Cardiac muscle cell (in vitro differentiated cells and primary cell): Measurements from ENCODE around the gene ZNF566. TPM values are rescaled to one million over a fixed set of nuclear protein-coding genes. Genes with fewer than 3 reads are reported as not detected.

Experiments used
- DNase-seq, 2 donors: peaks; one replicate each; pipeline versions ENCODE4 v3.0.0 to v3.0.0-alpha.2; 2010 to 2017; ENCODE audit warnings: low read depth in 1 of 2, low spot score in 1 of 2
- H3K27ac ChIP-seq: fragments of 200-600 bp; sonication (generic); 2 replicates; pipeline ENCODE4 v1.5.1; 2016
- H3K27me3 ChIP-seq: fragments of 200-600 bp; sonication (generic); 2 replicates; pipeline ENCODE4 v1.6.0; 2016; ENCODE audit warnings: control low read depth
- H3K36me3 ChIP-seq: fragments of 200-600 bp; sonication (generic); 2 replicates; pipeline ENCODE4 v1.5.1; 2016; ENCODE audit warnings: control low read depth
- H3K4me1 ChIP-seq: fragments of 200-600 bp; sonication (generic); 2 replicates; pipeline ENCODE4 v1.8.1; 2017; ENCODE audit warnings: low read depth, mild to moderate bottlenecking, mixed run types
- H3K4me3 ChIP-seq: fragments of 200-600 bp; sonication (generic); 2 replicates; pipeline ENCODE4 v1.5.1; 2016; ENCODE audit warnings: mild to moderate bottlenecking
- H3K9me3 ChIP-seq: fragments of 200-600 bp; sonication (generic); 2 replicates; pipeline ENCODE4 v1.5.1; 2017; ENCODE audit warnings: low read depth, mild to moderate bottlenecking, control low read depth
- polyA plus RNA-seq: library from polyadenylated mRNA; unstranded; fragments of >200 nt; fragmentation: Nextera tagmentation; extraction: Ambion mirVana; gene quantifications from 2 replicates; pipeline ENCODE4 v1.2.1, GENCODE V29; 2016
- total RNA-seq: library from RNA; depleted of rRNA; stranded (reverse); fragments of >200 nt; gene quantifications from 2 replicates; pipeline ENCODE4 v1.2.3, GENCODE V29; 2016
- TF ChIP-seq, protein P1 (sequence below): IDR thresholded peaks from 2 replicates; pipeline ENCODE4 v1.5.1; 2012; ENCODE audit warnings: low read depth, mild to moderate bottlenecking, low read length

The ZNF566 gene
- total and polyA plus RNA-seq, 2 experiments from 2014 or later = 5.2 to 8.6 TPM

DNA sequence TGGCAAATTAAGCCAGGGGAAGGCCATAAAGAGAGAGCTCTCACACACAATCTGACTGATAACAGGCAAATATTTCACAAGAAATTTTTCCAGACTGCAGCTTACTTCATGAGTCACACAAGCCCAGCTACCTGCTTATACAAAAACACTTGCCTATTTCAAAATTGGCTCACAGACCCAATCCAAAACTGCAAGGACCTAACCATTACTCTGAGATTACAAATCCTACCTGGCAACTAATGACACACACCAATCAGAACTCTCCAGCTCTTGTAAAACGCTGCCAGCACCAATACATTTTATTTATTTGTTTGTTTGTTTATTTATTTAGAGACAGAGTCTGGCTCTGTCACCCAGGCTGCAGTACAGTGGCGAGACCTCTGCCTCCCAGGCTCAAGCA lies 52.8 kb downstream of the ZNF566 start:
- no peaks in the 10 kb centered on the region for H3K36me3 ChIP-seq
- TF ChIP-seq, protein P1, sequence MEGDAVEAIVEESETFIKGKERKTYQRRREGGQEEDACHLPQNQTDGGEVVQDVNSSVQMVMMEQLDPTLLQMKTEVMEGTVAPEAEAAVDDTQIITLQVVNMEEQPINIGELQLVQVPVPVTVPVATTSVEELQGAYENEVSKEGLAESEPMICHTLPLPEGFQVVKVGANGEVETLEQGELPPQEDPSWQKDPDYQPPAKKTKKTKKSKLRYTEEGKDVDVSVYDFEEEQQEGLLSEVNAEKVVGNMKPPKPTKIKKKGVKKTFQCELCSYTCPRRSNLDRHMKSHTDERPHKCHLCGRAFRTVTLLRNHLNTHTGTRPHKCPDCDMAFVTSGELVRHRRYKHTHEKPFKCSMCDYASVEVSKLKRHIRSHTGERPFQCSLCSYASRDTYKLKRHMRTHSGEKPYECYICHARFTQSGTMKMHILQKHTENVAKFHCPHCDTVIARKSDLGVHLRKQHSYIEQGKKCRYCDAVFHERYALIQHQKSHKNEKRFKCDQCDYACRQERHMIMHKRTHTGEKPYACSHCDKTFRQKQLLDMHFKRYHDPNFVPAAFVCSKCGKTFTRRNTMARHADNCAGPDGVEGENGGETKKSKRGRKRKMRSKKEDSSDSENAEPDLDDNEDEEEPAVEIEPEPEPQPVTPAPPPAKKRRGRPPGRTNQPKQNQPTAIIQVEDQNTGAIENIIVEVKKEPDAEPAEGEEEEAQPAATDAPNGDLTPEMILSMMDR = no peak
- no peaks in the 10 kb centered on the region for H3K27me3 ChIP-seq
- no peak overlapping the region for H3K27ac ChIP-seq
- no peaks in the 10 kb centered on the region for H3K4me1 ChIP-seq
- H3K9me3 ChIP-seq = no peaks in the 10 kb centered on the region
- no peak overlapping the region for H3K4me3 ChIP-seq
- DNase-seq = peak; percentile 13

DNA sequence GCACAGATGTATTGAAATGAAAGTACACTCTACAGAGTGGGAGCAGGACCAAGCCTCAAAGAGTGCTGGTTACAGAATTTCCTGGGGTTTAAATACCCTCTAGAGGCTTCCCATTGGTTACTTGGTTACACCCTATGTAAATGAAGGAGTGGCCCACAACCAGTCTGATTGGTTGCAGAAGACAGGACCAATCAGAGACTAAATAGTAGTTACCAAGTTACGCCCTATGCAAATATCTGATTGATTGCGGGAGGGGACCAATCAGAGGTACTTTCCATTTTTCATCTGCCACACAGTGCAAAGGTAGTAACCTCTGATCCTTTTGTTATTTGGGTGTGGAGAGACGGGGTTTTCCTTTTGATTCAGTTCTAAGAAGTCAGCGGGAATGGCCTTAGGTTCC lies 65.4 kb downstream of the ZNF566 start:
- Histone ChIP-seq H3K9me3 (no peaks in the 10 kb centered on the region), H3K27me3 (peaks cover 34% of the 10 kb centered on the region), H3K4me3 (no peak overlapping the region), H3K4me1 (no peaks in the 10 kb centered on the region), H3K36me3 (no peaks in the 10 kb centered on the region), H3K27ac (no peak overlapping the region)
- TF ChIP-seq, protein P1 = no peak
- no peak for DNase-seq

DNA sequence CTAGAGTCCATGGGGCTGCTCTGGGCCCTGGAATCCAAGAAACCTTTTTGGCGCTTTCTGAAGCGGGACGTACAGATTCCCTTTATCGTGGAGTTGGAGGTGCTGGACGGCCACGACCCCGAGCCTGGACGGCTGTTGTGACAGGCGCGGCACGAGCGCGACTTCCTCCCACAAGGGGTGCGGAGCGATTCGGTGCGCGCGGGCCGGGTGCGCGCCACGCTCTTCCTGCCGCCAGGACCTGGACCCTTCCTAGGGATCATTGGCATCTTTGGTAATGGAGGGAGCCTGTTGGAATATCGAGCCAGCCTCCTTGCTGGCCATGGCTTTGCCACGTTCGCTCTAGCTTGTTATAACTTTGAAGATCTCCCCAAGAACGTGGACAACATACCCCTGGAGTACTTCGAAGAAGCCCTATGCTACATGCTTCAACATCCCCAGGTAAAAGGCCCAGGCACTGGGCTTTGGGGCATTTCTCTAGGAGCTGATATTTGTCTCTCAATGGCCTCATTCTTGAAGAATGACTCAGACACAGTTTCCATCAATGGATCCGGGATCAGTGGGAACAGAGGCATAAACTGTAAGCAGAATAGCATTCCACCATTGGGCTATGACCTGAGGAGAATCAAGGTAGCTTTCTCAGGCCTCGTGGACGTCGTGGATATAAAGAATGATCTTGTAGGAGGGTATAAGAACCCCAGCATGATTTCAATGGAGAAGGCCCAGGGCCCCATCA lies 67.4 kb downstream of the ZNF566 start:
- Histone ChIP-seq H3K27ac (no peak overlapping the region), H3K27me3 (peaks cover 34% of the 10 kb centered on the region), H3K4me1 (peaks cover 5% of the 10 kb centered on the region), H3K9me3 (no peaks in the 10 kb centered on the region), H3K36me3 (no peaks in the 10 kb centered on the region), H3K4me3 (peak overlapping the region; percentile 37)
- peak in 1 of 2 donors; percentile 5 for DNase-seq
- TF ChIP-seq, protein P1 = no peak

DNA sequence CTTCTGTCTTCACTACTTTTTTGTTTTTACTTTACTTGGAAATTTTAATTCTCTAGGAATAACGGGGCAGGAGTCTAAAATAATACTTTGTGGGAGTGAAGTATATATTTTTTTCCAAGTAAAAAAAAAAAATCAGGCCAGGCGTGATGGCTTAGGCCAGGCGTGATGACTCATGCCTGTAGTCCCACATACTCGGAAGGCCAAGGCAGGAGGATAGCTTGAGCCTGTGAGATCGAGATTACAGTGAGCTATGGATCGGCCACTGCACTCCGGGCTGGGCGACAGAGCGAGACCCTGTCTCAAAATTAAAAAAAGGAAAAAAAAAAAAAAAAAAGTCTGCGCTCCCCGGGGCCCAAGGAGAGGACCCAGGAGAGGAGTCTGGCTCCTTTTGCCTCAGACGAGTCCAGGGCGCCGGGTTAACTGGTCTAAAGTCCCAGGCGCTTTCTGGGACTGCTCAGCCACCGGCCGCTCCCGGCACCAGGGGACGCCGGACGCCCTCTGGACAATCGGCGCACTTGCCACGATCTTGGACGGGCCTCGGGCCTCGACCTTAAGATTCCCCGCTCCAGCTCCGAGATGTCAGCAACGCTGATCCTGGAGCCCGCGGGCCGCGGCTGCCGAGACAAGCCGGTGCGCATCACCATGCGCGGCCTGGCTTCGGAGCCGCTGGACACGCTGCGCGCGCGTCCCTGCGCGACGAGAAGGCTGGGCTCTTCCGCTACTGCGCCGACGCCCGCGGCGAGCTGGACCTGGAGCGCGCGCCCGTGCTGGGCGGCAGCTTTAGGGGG lies 68.2 kb downstream of the ZNF566 start:
- Histone ChIP-seq H3K4me1 (peaks cover 5% of the 10 kb centered on the region), H3K4me3 (peak overlapping the region; percentile 37), H3K36me3 (no peaks in the 10 kb centered on the region), H3K9me3 (no peaks in the 10 kb centered on the region), H3K27ac (no peak overlapping the region), H3K27me3 (peaks cover 34% of the 10 kb centered on the region)
- TF ChIP-seq, protein P1 = peak; percentile 3
- DNase-seq = peak; percentile 40 to 75

DNA sequence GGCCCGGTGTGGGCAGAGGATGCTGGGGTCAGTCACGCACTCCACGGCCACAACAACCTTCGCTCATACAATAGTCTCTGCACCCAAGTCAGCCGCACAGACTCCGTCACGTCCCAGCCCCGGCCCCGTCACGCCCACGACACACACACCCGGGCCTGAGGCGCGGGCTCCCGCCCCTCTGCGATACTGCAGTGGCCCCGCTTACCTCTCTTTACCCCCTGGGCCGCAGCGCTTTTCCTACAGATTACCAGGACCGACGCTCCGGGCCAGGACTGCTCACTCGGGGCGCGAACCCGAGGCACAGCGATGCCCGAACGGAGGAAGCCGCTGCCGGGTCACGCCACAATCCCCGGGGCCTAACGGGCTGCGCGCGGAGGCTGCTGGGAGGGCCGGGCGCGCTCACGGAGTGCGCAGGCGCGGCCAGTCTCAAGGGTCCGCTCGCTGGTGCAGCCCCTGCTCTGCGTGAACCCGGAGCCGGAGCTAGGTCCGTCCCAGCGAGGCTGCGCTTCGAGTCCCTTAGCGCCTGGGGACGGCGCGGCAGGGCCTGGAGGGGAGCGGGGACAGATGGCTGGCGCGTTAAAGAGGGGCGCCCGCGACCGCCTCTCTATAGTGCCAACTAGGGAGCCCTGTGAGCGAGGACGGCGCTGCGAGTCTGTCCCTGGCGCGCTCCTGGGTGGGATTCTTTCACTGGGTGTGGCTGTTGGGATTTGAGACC lies 70.9 kb downstream of the ZNF566 start, which contains the start of gene ZFP82:
TSS of gene ZFP82 (minus strand) at position 358 of the 715 bp plus-strand sequence. CDS start 8,855 bp downstream, outside the sequence.
- H3K27me3 ChIP-seq = peaks cover 34% of the 10 kb centered on the region
- H3K4me1 ChIP-seq = peaks cover 5% of the 10 kb centered on the region
- H3K27ac ChIP-seq = peak within 1 kb of the TSS; percentile 95
- no peaks in the 10 kb centered on the region for H3K36me3 ChIP-seq
- no peaks in the 10 kb centered on the region for H3K9me3 ChIP-seq
- H3K4me3 ChIP-seq = peak within 1 kb of the TSS; percentile 70
- DNase-seq = peak; percentile 90 to 93
- TF ChIP-seq, protein P1 = peak; percentile 5
